Measurements from ENCODE around the gene GALNT16. TPM values are rescaled to one million over a fixed set of nuclear protein-coding genes. Genes with fewer than 3 reads are reported as not detected.
A peak's percentile ranks its signal among the peaks of the same experiment; 100 is the strongest.

GALNT16 gene
- total RNA-seq, 1 experiment from 2014 or later, result 0.16 TPM

- no peak for DNase-seq (ENCODE audit: low read depth, low spot score)
- in situ Hi-C loops (cut with HindIII; ENCODE audit: low pct_unique_long_range_greater_than_20kb, low sequenced_read_pairs), result no loop called here
These were observed 139.8 kb downstream of the GALNT16 start for GRCh38 chr14:69399750-69400149.

DNA sequence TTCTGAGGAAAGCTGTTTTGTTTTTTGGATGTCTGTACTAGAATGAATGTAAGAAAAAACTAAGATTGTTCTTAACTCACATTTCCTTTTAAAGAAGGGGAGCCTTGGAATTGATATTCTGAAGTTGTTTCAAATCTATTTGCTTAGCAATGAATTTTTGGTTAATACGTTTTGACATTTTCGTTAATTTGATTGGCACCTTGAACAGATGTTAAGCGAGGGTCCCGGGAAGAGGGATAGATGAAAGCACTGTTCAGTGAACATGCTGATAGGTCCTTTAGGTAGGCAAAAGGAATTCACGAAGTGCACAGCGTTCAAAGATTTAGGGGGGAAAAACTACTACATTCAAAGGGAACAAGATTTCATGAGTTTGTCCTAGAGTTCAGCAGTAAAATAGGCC is 140.2 kb downstream of the GALNT16 start:
- in situ Hi-C loops (cut with HindIII; ENCODE audit: low pct_unique_long_range_greater_than_20kb, low sequenced_read_pairs), result no loop called here
- no peak for DNase-seq (ENCODE audit: low read depth, low spot score)

DNA sequence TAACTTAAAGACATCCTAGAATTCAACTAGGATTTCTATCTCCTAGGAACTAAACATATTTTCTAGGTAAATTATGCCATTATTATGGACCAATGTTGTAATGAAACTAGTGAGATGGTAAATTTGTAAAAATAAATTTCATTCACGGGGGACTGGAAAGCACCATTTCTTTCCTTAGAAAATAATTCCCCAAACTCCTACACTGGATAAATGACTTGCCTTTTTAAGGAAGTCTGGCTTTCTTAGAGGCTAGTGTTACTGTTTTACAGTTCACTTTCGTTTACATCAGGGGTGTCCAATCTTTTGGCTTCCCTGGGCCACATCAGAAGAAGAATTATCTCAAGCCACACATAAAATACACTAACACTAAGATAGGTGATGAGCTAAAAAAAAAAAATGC is 141.9 kb downstream of the GALNT16 start:
- in situ Hi-C loops (cut with HindIII; ENCODE audit: low pct_unique_long_range_greater_than_20kb, low sequenced_read_pairs), result no loop called here
- DNase-seq (ENCODE audit: low read depth, low spot score), result no peak

GRCh38 chr14:69404478-69404877 is 144.5 kb downstream of the GALNT16 start:
- in situ Hi-C loops (cut with HindIII; ENCODE audit: low pct_unique_long_range_greater_than_20kb, low sequenced_read_pairs), result no loop called here

DNA sequence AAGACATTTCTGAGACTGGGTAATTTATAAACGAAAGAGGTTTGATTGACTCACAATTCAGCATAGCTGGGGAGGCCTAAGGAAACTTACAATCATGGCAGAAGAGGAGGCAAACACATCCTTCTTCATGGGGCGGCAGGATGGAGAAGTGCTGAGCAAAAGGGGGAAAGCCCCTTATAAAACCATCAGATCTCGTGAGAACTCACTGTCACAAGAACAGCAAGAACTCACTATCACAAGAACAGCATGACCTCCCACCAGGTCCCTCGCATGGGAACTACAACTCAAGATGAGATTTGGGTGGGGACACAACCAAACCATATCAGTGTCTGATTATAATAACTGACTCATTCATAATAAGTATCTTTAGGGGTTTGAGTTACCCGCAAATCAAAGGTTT is 144.9 kb downstream of the GALNT16 start:
- in situ Hi-C loops (cut with HindIII; ENCODE audit: low pct_unique_long_range_greater_than_20kb, low sequenced_read_pairs), result no loop called here

More at GRCh38 chr14:69404478-69404877, 144.5 kb downstream of the GALNT16 start:
- no peak for DNase-seq (ENCODE audit: low read depth, low spot score)

DNA sequence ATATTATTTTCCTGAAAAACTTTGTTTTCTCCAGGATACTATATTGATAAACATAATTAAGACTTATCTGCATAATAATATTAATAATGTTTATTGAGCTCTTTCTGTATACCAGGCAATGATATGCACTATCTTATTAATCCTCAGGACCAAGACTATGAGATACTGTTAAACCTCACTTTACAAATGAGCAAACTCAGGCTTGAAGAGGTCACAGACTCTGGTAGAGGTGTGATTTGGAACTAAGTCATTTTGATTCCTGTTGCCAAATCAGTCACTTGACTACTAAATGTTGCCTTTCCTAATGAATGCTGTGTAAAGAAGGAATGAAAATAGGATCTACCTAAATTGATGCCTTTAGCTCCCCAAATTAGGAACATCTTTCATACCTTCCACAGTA is 145.8 kb downstream of the GALNT16 start:
- in situ Hi-C loops (cut with HindIII; ENCODE audit: low pct_unique_long_range_greater_than_20kb, low sequenced_read_pairs), result no loop called here
- DNase-seq (ENCODE audit: low read depth, low spot score), result no peak

More for the DNA sequence above, 144.9 kb downstream of the GALNT16 start:
- DNase-seq (ENCODE audit: low read depth, low spot score), result peak; percentile 20

Other genes with a start within 250 kb of the GALNT16 start
- 13.6 and 18.4 TPM in 2 replicates for gene DCAF5, start 107.0 kb upstream of the GALNT16 start, total RNA-seq (2014; rRNA removed; shearing (Covaris generic))
- gene EXD2, start 68.7 kb upstream of the GALNT16 start, total RNA-seq (2014; rRNA removed; shearing (Covaris generic)), result 16.7 and 17.4 TPM in 2 replicates
- gene ERH, start 138.1 kb downstream of the GALNT16 start, total RNA-seq (2014; rRNA removed; shearing (Covaris generic)), result 112 and 191 TPM in 2 replicates
- gene SLC39A9, start 138.5 kb downstream of the GALNT16 start, total RNA-seq (2014; rRNA removed; shearing (Covaris generic)), result 94.5 and 101 TPM in 2 replicates
- not detected in 2 replicates for gene PLEKHD1, start 224.6 kb downstream of the GALNT16 start, total RNA-seq (2014; rRNA removed; shearing (Covaris generic))

Measured in SK-MEL-5 (cell line).